K562 (cell line): ENCODE results near the gene ZFYVE28.

ENCODE experiments used
- CBFB ChIP-seq: sonication (generic); formaldehyde crosslinking; IDR thresholded peaks from 2 replicates; pipeline ENCODE4 v1.4.0; 2020; ENCODE audit warnings: mild to moderate bottlenecking, missing genetic modification reagents
- CBX8 ChIP-seq: fragments of 200-600 bp; sonication (generic); IDR thresholded peaks from 2 replicates; pipeline ENCODE4 v1.6.1; 2012; ENCODE audit warnings: borderline replicate concordance, mixed run types, low read depth, mild to moderate bottlenecking, moderate library complexity, mixed read lengths, low read length, control low read depth, inconsistent platforms; ENCODE audit not compliant: poor library complexity, severe bottlenecking; ENCODE audit errors: extremely low read depth
- CCAR2 ChIP-seq: fragments of 200-400 bp; formaldehyde crosslinking; IDR thresholded peaks from 2 replicates; pipeline ENCODE4 v1.6.1; 2017; ENCODE audit warnings: mild to moderate bottlenecking, low read depth, low read length
- FOSL1 ChIP-seq: fragments of 200-800 bp; sonication (Bioruptor generic); conservative IDR thresholded peaks from 2 replicates; pipeline ENCODE4 v1.6.1; 2016; ENCODE audit warnings: missing genetic modification characterization, missing compliant biosample characterization
- HMGXB4 ChIP-seq: sonication (generic); formaldehyde crosslinking; IDR thresholded peaks from 2 replicates; pipeline ENCODE4 v1.8.1; 2023; ENCODE audit warnings: mild to moderate bottlenecking, missing genetic modification reagents
- PURB ChIP-seq: sonication (generic); formaldehyde crosslinking; IDR thresholded peaks from 2 replicates; pipeline ENCODE4 v1.9.0; 2021; ENCODE audit warnings: low read depth, mild to moderate bottlenecking, missing genetic modification reagents
- TAF1 ChIP-seq: IDR thresholded peaks from 2 replicates; pipeline ENCODE4 v1.6.1; 2011; ENCODE audit warnings: mild to moderate bottlenecking, low read length, moderate library complexity; ENCODE audit not compliant: insufficient read depth, control insufficient read depth, severe bottlenecking; ENCODE audit errors: extremely low read depth
- ZBTB34 ChIP-seq: fragments of 250-450 bp; sonication (Bioruptor Pico); IDR thresholded peaks from 2 replicates; pipeline ENCODE4 v1.8.0; 2021; ENCODE audit warnings: mild to moderate bottlenecking, moderate library complexity

- no peak for TF ChIP-seq ZBTB34 (CRISPR knock-in tag)
- TF ChIP-seq TAF1: no peak
- no peak for TF ChIP-seq FOSL1
- TF ChIP-seq CBX8: no peak
- TF ChIP-seq HMGXB4 (CRISPR knock-in tag): no peak
- TF ChIP-seq CBFB (CRISPR knock-in tag): no peak
- no peak for TF ChIP-seq PURB (CRISPR knock-in tag)
- TF ChIP-seq CCAR2: no peak
Measured at GRCh38 chr4:2436301-2436700, 17.9 kb upstream of the ZFYVE28 start.
